Chondrocyte (in vitro differentiated cells): Measurements from ENCODE around the gene LRRC63. TPM values are rescaled to one million over a fixed set of nuclear protein-coding genes. Genes with fewer than 3 reads are reported as not detected.

Experiments
- DNase-seq: peaks from one replicate; pipeline ENCODE4 v3.0.0; 2021; ENCODE audit warnings: mixed read lengths, low spot score
- H3K27ac Mint-ChIP-seq: one replicate; pipeline ENCODE4 v1.8.0; 2021; ENCODE audit warnings: mild to moderate bottlenecking, moderate library complexity, mixed read lengths; ENCODE audit not compliant: unreplicated experiment
- H3K27me3 Mint-ChIP-seq: 2 replicates; pipeline ENCODE4 v1.8.0; 2021; ENCODE audit warnings: low read depth, mixed read lengths
- H3K36me3 Mint-ChIP-seq: 2 replicates; pipeline ENCODE4 v1.8.0; 2021; ENCODE audit warnings: low read depth, mixed read lengths
- H3K4me1 Mint-ChIP-seq: 2 replicates; pipeline ENCODE4 v1.8.0; 2021; ENCODE audit warnings: low read depth, mild to moderate bottlenecking, mixed read lengths
- H3K4me3 Mint-ChIP-seq: one replicate; pipeline ENCODE4 v1.8.0; 2021; ENCODE audit warnings: mild to moderate bottlenecking, moderate library complexity, mixed read lengths; ENCODE audit not compliant: unreplicated experiment
- H3K9me3 Mint-ChIP-seq: 2 replicates; pipeline ENCODE4 v1.8.0; 2021; ENCODE audit warnings: low read depth, mixed read lengths
- total RNA-seq: library from RNA; stranded (reverse); gene quantifications from 3 replicates; pipeline ENCODE4 v1.2.1, GENCODE V29; 2021
- TF ChIP-seq, protein P1 (sequence below): fragments of 200-600 bp; sonication (generic); IDR thresholded peaks from 2 replicates; pipeline ENCODE4 v1.5.0; 2021; ENCODE audit warnings: antibody characterized with exemption, mild to moderate bottlenecking, moderate library complexity

Gene LRRC63
- total RNA-seq, 1 donor from 2014 or later = 0.15 TPM

DNA sequence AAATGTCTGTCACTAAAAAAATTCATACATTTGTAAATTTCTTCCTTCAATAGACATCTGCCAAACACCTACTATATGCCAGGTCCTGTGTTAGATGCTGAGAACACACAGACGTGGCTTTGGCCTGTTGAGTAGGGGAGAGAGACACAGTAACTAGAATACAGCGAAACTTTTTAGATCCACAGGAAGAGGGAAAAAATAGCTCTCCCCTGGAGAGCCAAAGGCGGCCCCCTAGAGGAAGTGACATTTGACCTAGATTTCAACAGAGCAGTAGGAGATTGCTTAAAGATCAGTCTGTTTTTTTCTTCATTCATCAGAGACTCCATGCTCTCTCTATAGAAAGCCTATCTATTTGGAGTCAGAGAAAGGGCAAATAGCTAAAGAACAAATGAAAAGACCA lies 41.0 kb upstream of the LRRC63 start:
- TF ChIP-seq, protein P1, sequence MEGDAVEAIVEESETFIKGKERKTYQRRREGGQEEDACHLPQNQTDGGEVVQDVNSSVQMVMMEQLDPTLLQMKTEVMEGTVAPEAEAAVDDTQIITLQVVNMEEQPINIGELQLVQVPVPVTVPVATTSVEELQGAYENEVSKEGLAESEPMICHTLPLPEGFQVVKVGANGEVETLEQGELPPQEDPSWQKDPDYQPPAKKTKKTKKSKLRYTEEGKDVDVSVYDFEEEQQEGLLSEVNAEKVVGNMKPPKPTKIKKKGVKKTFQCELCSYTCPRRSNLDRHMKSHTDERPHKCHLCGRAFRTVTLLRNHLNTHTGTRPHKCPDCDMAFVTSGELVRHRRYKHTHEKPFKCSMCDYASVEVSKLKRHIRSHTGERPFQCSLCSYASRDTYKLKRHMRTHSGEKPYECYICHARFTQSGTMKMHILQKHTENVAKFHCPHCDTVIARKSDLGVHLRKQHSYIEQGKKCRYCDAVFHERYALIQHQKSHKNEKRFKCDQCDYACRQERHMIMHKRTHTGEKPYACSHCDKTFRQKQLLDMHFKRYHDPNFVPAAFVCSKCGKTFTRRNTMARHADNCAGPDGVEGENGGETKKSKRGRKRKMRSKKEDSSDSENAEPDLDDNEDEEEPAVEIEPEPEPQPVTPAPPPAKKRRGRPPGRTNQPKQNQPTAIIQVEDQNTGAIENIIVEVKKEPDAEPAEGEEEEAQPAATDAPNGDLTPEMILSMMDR = no peak
- H3K27me3 Mint-ChIP-seq = no peaks in the 10 kb centered on the region
- H3K4me1 Mint-ChIP-seq = peaks cover 16% of the 10 kb centered on the region
- DNase-seq = no peak
- no peaks in the 10 kb centered on the region for H3K36me3 Mint-ChIP-seq
- H3K27ac Mint-ChIP-seq = no peak overlapping the region
- no peak overlapping the region for H3K4me3 Mint-ChIP-seq
- no peaks in the 10 kb centered on the region for H3K9me3 Mint-ChIP-seq

DNA sequence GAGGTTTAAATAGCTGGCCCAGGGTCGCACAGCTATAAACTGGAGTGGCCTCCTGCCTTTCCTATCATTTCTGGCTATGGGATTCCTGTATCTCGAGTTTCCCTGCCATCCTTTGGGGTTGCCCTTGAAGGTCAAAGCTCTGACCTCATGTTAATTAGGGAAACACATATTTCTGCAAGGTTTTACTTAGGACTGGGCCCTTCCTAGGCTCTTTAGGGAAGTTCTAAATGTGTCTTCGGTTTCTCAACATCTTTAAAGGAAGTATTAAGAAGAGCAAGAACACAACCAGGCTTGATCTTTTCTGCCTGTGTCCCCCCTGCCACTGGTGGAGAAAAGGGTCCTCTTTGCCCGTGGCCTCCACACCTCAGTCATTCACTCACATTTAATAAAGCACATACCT lies 40.5 kb upstream of the LRRC63 start:
- DNase-seq = no peak
- Mint-ChIP-seq H3K4me3 (no peak overlapping the region), H3K36me3 (no peaks in the 10 kb centered on the region), H3K4me1 (peaks cover 16% of the 10 kb centered on the region), H3K27me3 (no peaks in the 10 kb centered on the region), H3K27ac (no peak overlapping the region), H3K9me3 (no peaks in the 10 kb centered on the region)
- TF ChIP-seq, protein P1 = no peak

DNA sequence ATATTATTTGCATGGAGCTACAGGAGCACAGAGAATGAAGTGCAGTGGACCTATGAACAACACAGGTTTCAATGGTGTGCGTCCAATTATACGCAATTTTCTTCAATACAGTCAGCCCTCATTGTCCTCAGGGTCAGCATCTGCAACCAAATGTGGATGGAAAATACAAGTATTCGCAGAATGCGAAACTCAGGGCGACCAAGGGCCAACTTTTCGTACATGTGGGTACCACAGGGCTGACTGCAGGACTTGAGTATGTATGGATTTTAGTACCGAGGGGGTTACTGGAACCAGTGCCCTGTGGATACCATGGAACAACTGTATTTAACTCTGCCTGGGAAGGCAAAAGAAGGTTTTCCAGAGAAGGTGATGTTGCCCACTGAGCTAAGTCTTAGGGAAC lies 40.0 kb upstream of the LRRC63 start:
- no peak overlapping the region for H3K27ac Mint-ChIP-seq
- H3K36me3 Mint-ChIP-seq = no peaks in the 10 kb centered on the region
- no peaks in the 10 kb centered on the region for H3K9me3 Mint-ChIP-seq
- DNase-seq = no peak
- no peak overlapping the region for H3K4me3 Mint-ChIP-seq
- H3K27me3 Mint-ChIP-seq = no peaks in the 10 kb centered on the region
- peaks cover 16% of the 10 kb centered on the region for H3K4me1 Mint-ChIP-seq
- TF ChIP-seq, protein P1 = no peak

DNA sequence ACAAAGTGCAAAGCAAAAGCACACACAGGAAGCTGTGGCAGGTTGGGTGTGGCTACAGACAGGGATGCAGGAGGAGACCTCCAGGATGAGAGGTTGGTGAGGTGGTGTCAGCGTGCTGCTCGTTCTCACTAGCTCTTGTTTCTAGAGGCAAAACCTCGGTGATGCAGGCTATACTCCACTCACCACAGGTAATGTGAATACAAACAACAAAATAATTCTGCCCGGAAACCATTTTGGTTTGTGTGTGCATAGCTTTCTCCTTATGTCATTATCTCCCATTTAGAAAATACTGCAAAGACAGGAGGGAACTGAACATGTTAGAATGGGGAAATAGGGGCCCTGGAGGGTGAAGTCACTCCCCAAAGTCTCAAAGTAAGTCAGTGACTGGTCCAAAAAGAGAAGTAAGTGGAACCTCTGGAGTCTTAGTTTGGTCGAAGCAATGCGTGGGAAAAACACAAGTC lies 39.2 kb upstream of the LRRC63 start:
- Mint-ChIP-seq H3K27ac (no peak overlapping the region), H3K36me3 (no peaks in the 10 kb centered on the region), H3K9me3 (no peaks in the 10 kb centered on the region), H3K4me1 (peaks cover 16% of the 10 kb centered on the region), H3K4me3 (no peak overlapping the region), H3K27me3 (no peaks in the 10 kb centered on the region)
- DNase-seq = no peak
- TF ChIP-seq, protein P1 = no peak

DNA sequence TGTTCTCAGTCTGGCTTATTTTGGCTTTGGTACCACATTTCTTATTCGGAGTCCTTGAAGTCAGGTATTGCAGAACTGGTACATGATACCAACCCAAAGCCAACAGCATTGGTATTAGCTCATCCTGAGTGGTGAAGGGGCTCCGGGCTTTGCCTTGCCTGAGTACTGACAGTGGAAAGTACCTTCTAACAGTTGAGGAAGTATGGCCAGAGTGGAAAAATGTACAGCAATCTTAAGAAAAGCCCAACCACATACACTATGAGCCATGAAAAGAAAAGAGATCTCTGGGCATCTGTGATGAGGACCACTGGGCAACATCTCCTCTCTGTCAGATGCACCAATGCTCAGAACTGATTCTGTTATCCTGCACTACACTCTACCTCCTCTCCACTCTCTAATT lies 38.1 kb upstream of the LRRC63 start:
- Mint-ChIP-seq H3K27me3 (no peaks in the 10 kb centered on the region), H3K27ac (no peak overlapping the region), H3K4me3 (no peak overlapping the region), H3K4me1 (peaks cover 11% of the 10 kb centered on the region), H3K36me3 (no peaks in the 10 kb centered on the region), H3K9me3 (no peaks in the 10 kb centered on the region)
- TF ChIP-seq, protein P1 = no peak
- DNase-seq = no peak
